ENCODE results near the gene TMEM201. TPM values are rescaled to one million over a fixed set of nuclear protein-coding genes. Genes with fewer than 3 reads are reported as not detected.

The TMEM201 gene
- total RNA-seq, 4 donors from 2014 or later = 3.5 to 6.6 (median 4.1) TPM

- TF ChIP-seq, protein P1, sequence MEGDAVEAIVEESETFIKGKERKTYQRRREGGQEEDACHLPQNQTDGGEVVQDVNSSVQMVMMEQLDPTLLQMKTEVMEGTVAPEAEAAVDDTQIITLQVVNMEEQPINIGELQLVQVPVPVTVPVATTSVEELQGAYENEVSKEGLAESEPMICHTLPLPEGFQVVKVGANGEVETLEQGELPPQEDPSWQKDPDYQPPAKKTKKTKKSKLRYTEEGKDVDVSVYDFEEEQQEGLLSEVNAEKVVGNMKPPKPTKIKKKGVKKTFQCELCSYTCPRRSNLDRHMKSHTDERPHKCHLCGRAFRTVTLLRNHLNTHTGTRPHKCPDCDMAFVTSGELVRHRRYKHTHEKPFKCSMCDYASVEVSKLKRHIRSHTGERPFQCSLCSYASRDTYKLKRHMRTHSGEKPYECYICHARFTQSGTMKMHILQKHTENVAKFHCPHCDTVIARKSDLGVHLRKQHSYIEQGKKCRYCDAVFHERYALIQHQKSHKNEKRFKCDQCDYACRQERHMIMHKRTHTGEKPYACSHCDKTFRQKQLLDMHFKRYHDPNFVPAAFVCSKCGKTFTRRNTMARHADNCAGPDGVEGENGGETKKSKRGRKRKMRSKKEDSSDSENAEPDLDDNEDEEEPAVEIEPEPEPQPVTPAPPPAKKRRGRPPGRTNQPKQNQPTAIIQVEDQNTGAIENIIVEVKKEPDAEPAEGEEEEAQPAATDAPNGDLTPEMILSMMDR (IDR thresholded peaks at IDR 0.05; ENCODE audit: low read depth) = no peak
These were observed 27.3 kb upstream of the TMEM201 start for GRCh38 chr1:9561429-9561828.

- TF ChIP-seq, protein P1 (IDR thresholded peaks at IDR 0.05; ENCODE audit: low read depth) = no peak
These were observed 19.4 kb upstream of the TMEM201 start for GRCh38 chr1:9569267-9569666.

DNA sequence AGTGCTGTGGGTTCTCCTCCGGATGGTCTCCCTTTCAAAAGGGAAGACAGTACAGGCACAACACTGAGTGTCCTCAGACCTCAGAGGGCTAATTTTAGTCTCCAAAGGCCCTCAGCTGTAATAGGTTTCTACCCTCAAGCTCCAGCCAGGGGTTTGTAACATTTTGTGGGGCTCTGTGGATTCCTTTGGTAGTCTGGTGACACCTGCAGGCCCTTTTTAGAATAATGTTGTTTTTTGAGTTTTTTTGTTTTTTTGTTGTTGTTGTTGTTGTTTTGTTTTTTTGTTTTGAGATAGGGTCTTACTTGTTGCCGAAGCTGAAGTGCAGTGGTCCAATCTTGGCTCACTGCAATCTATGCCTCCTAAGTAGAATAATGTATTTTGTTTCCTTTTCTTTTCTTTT, 15.0 kb upstream of the TMEM201 start:
- TF ChIP-seq, protein P1 (IDR thresholded peaks at IDR 0.05; ENCODE audit: low read depth) = no peak

DNA sequence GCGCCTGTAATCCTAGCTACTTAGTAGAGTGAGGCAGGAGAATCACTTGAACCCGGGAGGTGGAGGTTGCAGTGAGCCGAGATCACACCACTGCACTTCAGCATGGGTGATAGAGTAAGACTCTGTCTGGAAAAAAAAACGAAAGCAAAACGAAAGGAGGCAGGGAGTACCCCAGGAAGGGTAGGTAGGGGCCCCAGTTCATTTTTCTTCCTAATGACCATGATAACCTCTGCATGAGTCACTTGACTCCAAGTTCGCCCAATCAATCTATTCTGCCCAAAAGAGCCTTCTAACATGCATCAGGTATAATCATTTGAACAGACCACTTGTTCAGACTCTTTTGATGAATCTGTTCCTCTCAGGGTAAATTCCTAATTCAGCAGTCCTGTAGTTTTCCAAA, 13.2 kb upstream of the TMEM201 start:
- TF ChIP-seq, protein P1 (IDR thresholded peaks at IDR 0.05; ENCODE audit: low read depth) = no peak

DNA sequence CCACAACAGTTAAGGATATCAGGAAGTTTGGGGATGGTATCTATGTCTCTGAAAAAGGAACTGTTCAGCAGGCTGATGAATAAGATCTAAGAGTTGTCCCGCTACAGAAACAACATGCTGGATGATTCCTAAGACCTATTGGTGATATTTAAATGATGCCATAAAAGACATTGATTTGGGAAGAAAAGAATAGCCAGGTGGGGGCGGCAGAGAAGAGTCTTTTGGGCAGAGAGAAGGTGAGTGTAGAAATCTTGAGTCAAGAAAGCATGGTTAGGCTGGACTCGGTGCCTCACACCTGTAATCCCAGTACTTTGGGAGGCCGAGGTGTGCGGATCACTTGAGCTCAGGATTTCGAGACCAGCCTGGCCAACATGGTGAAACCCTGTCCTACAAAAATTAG, 11.8 kb upstream of the TMEM201 start:
- TF ChIP-seq, protein P1 (IDR thresholded peaks at IDR 0.05; ENCODE audit: low read depth) = no peak

DNA sequence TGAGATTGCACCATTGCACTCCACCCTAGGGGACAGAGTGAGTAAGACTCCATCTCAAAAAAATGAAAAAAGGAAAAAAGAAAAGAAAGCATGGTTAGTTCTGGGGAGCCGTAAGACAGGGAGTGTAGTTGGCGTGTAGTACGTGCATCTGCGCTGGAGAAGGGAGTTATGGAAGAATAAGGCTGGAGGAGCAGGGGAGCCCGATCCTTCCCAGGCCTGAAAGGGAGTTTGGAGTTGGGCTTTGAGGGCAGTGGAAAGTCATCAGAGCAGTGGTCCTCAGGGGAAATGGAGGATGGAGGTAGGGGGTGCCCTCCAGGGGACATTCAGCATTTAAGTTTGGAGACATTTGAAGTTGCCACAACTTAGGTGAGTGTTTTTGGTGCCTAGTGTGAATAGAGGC, 11.3 kb upstream of the TMEM201 start:
- TF ChIP-seq, protein P1 (IDR thresholded peaks at IDR 0.05; ENCODE audit: low read depth) = no peak

DNA sequence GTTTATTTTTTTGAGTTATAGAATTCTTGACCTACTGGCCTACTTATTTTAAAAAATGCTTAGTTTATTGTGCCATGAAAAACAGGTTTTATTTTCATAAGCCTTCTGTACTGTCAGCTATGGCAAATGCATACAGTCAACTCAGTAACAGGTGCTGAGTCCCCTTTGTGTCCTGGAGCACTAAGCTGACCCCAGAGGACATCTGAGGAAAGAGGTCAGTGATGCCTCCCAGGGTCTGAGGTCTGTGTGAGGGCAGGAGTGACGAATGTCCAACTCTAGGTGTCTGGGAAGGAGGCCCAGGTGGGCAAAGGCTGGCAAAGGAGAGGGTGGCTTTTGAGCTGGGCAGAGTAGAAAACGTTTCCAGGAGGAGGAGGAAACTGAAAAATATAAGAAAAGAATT, 7.8 kb upstream of the TMEM201 start:
- TF ChIP-seq, protein P1 (IDR thresholded peaks at IDR 0.05; ENCODE audit: low read depth) = no peak

Data from subcutaneous adipose tissue (tissue), 4 donors.